WTC11 (cell line): ENCODE measurements around the gene ARMC2. TPM values are rescaled to one million over a fixed set of nuclear protein-coding genes. Genes with fewer than 3 reads are reported as not detected.

Source experiments
- ATAC-seq: fragments of 200-7000 bp; cut with Tn5 transposase; 2 replicates; pipeline ENCODE4 v1.10.0; 2021; ENCODE audit warnings: mild to moderate bottlenecking, moderate library complexity
- CTCF ChIA-PET: fragments of 300-600 bp; sonication (Branson Sonifier 250); formaldehyde crosslinking; loops from one replicate; lab custom pipeline; 2021; ENCODE audit warnings: antibody characterized with exemption; lab: Charles Lee
- POLR2A ChIA-PET: fragments of 350-600 bp; sonication (Branson Sonifier 250); formaldehyde crosslinking; loops from one replicate; lab custom pipeline; 2021; ENCODE audit warnings: antibody characterized with exemption; lab: Charles Lee
- DNase-seq: peaks from one replicate; pipeline ENCODE4 v3.0.0; 2021; ENCODE audit warnings: low spot score
- H3K27ac Mint-ChIP-seq: 2 replicates; pipeline ENCODE4 v1.8.0; 2021; ENCODE audit warnings: mixed read lengths
- H3K27me3 Mint-ChIP-seq: 2 replicates; pipeline ENCODE4 v1.8.0; 2021; ENCODE audit warnings: low read depth, mild to moderate bottlenecking, moderate library complexity, mixed read lengths
- H3K36me3 Mint-ChIP-seq: 2 replicates; pipeline ENCODE4 v1.8.0; 2021; ENCODE audit warnings: mixed read lengths
- H3K4me1 Mint-ChIP-seq: 2 replicates; pipeline ENCODE4 v1.8.0; 2022; ENCODE audit warnings: mixed read lengths
- H3K4me3 Mint-ChIP-seq: 2 replicates; pipeline ENCODE4 v1.8.0; 2021; ENCODE audit warnings: mild to moderate bottlenecking, moderate library complexity, mixed read lengths
- H3K9me3 Mint-ChIP-seq: 2 replicates; pipeline ENCODE4 v1.8.0; 2021; ENCODE audit warnings: mixed read lengths
- E2F4 ChIP-seq: sonication (generic); formaldehyde crosslinking; IDR thresholded peaks from 2 replicates; pipeline ENCODE4 v1.8.1; 2022; ENCODE audit warnings: low read depth, mild to moderate bottlenecking, moderate library complexity, missing genetic modification reagents, borderline replicate concordance
- E2F5 ChIP-seq: sonication (generic); formaldehyde crosslinking; IDR thresholded peaks from 2 replicates; pipeline ENCODE4 v1.8.1; 2022; ENCODE audit warnings: mild to moderate bottlenecking, moderate library complexity, missing genetic modification reagents
- ERG ChIP-seq: fragments of 250-450 bp; sonication (Bioruptor Pico); IDR thresholded peaks from 2 replicates; pipeline ENCODE4 v1.8.0; 2021; ENCODE audit warnings: mild to moderate bottlenecking
- NFATC4 ChIP-seq: fragments of 250-450 bp; sonication (Bioruptor Pico); IDR thresholded peaks from 2 replicates; pipeline ENCODE4 v1.9.0; 2021; ENCODE audit warnings: mild to moderate bottlenecking
- NR3C1 ChIP-seq: sonication (generic); formaldehyde crosslinking; conservative IDR thresholded peaks from 2 replicates; pipeline ENCODE4 v1.8.1; 2023; ENCODE audit warnings: low read depth, mild to moderate bottlenecking, missing genetic modification reagents
- OVOL2 ChIP-seq: fragments of 250-450 bp; sonication (Bioruptor Pico); IDR thresholded peaks from 2 replicates; pipeline ENCODE4 v1.9.0; 2021; ENCODE audit warnings: mild to moderate bottlenecking, borderline replicate concordance
- STAT6 ChIP-seq: sonication (generic); formaldehyde crosslinking; conservative IDR thresholded peaks from 2 replicates; pipeline ENCODE4 v1.8.1; 2023; ENCODE audit warnings: mild to moderate bottlenecking, low read depth, missing genetic modification reagents, moderate library complexity
- USF1 ChIP-seq: sonication (generic); formaldehyde crosslinking; IDR thresholded peaks from 2 replicates; pipeline ENCODE4 v1.8.0; 2022; ENCODE audit warnings: mild to moderate bottlenecking, missing genetic modification reagents
- ZNF281 ChIP-seq: sonication (generic); formaldehyde crosslinking; IDR thresholded peaks from 2 replicates; pipeline ENCODE4 v1.8.0; 2023; ENCODE audit warnings: mild to moderate bottlenecking, missing genetic modification reagents
- ZNF396 ChIP-seq: fragments of 250-450 bp; sonication (Bioruptor Pico); IDR thresholded peaks from 2 replicates; pipeline ENCODE4 v1.8.0; 2021; ENCODE audit warnings: mild to moderate bottlenecking, moderate library complexity, borderline replicate concordance
- ZNF425 ChIP-seq: fragments of 250-450 bp; sonication (Bioruptor Pico); conservative IDR thresholded peaks from 2 replicates; pipeline ENCODE4 v1.9.0; 2021; ENCODE audit warnings: mild to moderate bottlenecking
- total RNA-seq: library from RNA; stranded (reverse); gene quantifications from 3 replicates; pipeline ENCODE4 v1.2.3, GENCODE V29; 2021

Gene ARMC2
- total RNA-seq, 1 experiment from 2014 or later, result 5.2 TPM

- TF ChIP-seq ZNF425, result no peak
- TF ChIP-seq E2F5 (CRISPR knock-in tag), result no peak
Observed at GRCh38 chr6:108920751-108921150, 72.5 kb downstream of the ARMC2 start (continued).

GRCh38 chr6:108921547-108922361 is 73.5 kb downstream of the ARMC2 start:
- ChIA-PET CTCF (interaction anchor here (1.3 to 1.6 kb wide), 2 partner anchors 29 to 46 kb away, joined by 5 to 7 read pairs; no protein-coding TSS in a partner anchor), POLR2A (no interaction called here)
- no peaks in the 10 kb centered on the region for H3K36me3 Mint-ChIP-seq
- peaks cover 3% of the 10 kb centered on the region; the same call in 1 of the 2 replicates for H3K27me3 Mint-ChIP-seq
- peaks cover 63% of the 10 kb centered on the region for H3K4me1 Mint-ChIP-seq
- H3K27ac Mint-ChIP-seq, result no peak overlapping the region
- no peak for ATAC-seq
- no peak for DNase-seq
- H3K4me3 Mint-ChIP-seq, result no peak overlapping the region
- no peaks in the 10 kb centered on the region; the same call in 1 of the 2 replicates for H3K9me3 Mint-ChIP-seq
- TF ChIP-seq ZNF281 (CRISPR knock-in tag) (no peak), E2F4 (CRISPR knock-in tag) (no peak), STAT6 (no peak)

- H3K4me3 Mint-ChIP-seq, result no peak overlapping the region
- POLR2A ChIA-PET, result no interaction called here
- DNase-seq (no peak), ATAC-seq (no peak)
- peaks cover 56% of the 10 kb centered on the region for H3K4me1 Mint-ChIP-seq
- H3K27me3 Mint-ChIP-seq, result peaks cover 3% of the 10 kb centered on the region; the same call in 1 of the 2 replicates
- no peak overlapping the region for H3K27ac Mint-ChIP-seq
- no peaks in the 10 kb centered on the region for H3K36me3 Mint-ChIP-seq
- CTCF ChIA-PET, result interaction anchor here (1.6 kb wide), 1 partner anchor 46 kb away, joined by 5 read pairs; no protein-coding TSS in a partner anchor
- TF ChIP-seq ERG (CRISPR knock-in tag) (no peak), NFATC4 (CRISPR knock-in tag) (no peak), NR3C1 (CRISPR knock-in tag) (no peak), USF1 (CRISPR knock-in tag) (no peak), ZNF396 (CRISPR knock-in tag) (no peak), OVOL2 (no peak)
- no peaks in the 10 kb centered on the region; the same call in 1 of the 2 replicates for H3K9me3 Mint-ChIP-seq
Observed at GRCh38 chr6:108922499-108922898, 74.3 kb downstream of the ARMC2 start.
